Globus pallidus (tissue), 1 donor: Measurements from ENCODE around the gene ZNF592.
"Not testable (repeated sequence)": the region's sequence is repeated elsewhere in the genome, so short reads cannot be mapped to it uniquely, and the experiment has no call there.

ENCODE experiments used
- DNase-seq: peaks from one replicate; pipeline ENCODE4 v3.0.0-alpha.2; 2015; ENCODE audit warnings: low spot score

The ZNF592 gene

DNA sequence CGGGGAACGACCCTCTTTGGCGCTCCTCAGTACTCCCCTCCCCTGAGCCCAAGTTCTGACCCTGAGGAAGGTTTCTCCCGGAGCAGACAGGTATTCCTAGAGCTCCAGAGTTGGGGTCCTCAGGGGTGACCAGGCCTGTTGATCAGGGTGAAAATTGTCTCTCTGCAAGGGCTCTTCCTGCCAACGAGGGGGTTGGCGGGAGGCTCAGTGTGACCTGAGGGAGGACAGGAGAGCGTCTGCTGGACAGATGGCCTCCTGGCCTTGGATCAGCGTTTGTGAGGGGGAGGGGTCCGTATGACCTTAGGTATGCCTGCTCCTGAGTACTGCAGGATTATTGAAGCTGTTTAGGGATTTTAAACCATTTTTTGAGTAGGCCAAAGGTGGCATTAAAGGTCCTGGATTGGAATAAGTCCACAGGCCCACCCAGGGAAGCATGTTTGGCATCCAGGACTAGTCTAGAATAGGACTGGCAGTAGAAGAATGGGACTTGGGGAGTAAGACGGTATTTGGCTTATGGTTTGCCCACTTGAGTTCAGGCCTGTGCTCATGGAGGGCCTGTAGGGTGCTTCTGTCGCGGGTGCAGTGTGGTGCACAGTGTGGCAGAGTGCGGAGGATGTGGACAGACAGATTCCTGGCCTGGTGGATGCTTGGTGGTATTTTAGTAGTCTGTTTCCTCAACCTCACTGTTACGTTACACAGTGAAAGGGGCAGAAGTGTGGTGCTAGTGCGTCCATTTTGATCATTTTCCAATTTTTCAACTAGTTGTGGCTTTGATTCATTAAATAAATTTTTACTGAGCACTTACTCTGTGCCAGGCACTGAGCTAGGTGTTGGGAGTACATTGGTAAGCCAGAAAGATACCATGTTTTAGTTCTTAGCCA is 959 bp downstream of the ZNF592 start:
- DNase-seq, result peak; percentile 30

DNA sequence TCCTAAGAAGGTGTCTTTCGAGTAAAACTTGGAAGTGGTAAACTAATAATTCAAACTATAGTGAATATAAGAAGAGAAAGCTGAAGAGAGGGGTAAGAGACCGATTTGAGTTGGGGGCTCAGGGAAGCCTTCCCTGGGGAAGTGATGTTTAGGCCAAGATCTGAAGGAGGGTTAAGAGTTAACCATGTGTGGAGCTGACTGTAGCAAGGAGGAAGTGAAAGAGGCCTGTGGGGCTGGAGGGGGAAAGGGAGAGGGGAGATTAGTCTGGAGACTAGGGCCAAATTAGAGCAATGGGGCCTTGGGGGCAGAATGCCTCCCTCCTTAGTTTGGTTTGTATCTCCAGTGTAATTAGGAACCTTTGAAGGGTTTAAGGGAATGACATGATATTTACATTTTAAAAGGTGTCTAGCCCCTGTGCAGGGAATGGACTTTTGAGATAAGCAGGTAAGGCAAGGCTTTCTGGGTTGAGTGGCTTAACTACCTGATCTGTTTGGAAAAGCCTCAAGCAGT is 2.2 kb downstream of the ZNF592 start:
- DNase-seq, result peak; percentile 26

DNA sequence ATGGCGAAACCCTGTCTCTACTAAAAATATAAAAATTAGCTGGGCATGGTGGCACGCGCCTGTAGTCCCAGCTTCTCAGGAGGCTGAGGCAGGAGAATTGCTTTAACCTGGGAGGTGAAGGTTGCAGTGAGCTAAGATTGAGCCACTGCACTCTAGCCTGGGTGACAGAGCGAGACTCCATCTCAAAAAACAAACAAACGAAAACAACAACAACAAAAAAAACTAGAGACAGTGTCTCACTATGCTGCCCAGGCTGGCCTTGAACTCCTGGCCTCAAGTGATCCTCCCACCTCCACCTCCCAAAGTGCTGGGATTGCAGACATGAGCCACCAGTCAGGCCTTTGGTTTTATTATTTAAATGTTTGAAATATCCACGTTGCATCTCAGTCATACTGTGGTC is 3.3 kb downstream of the ZNF592 start:
- not testable (repeated sequence) for DNase-seq

DNA sequence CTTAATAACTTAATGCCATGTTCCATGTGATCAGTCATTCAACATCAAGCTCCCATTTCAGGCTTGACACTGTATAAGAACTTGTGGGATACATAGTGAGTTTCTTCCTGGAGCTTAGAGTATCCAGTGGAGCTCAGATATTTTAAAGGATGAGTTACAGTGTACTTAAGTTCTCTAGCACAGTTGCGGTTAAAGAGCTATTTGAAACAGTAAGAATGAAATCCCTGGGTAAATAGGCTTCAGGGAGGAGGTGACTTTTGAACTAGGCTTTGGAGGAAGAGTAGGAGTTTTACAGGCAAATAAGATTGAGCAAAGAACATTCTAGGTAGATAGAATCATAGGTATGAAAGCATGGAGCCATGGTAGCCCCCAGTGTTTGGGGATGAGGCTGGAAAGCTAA is 3.8 kb downstream of the ZNF592 start:
- DNase-seq, result no peak

DNA sequence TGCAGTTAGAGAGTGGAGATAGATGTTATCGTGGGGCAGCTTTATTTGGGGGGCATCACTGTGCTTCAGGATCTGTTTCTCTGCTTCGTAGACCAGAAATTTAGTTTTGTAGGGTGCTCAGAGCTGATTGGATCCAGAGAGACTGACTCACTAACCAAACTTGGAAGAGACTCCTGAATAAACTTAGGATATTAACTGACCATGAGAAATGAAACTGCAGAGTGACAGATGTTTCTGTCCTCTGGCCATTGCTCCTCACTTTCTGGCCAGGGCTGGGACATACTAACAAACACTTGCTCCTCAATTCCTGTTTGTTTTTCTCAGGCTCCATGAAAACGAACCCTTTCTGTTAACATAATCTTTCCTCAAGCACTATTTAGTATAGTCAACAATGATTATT is 4.3 kb downstream of the ZNF592 start:
- no peak for DNase-seq

DNA sequence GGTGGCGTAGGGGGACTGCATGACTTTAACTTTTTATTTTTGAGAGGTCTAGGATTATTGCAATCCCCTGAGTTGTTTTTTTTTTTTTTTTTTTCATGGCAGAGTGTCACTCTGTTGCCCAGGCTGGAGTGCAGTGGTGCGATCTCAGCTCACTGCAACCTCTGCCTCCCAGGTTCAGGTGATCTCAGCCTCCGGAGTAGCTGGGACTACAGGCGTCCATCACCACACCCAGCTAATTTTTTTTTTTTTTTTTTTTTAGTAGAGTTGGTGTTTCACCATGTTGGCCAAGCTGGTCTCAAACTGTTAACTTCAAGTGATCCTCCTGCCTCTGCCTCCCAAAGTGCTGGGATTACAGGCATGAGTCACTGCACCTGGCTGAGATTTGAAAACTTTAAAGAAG is 6.5 kb downstream of the ZNF592 start:
- not testable (repeated sequence) for DNase-seq

DNA sequence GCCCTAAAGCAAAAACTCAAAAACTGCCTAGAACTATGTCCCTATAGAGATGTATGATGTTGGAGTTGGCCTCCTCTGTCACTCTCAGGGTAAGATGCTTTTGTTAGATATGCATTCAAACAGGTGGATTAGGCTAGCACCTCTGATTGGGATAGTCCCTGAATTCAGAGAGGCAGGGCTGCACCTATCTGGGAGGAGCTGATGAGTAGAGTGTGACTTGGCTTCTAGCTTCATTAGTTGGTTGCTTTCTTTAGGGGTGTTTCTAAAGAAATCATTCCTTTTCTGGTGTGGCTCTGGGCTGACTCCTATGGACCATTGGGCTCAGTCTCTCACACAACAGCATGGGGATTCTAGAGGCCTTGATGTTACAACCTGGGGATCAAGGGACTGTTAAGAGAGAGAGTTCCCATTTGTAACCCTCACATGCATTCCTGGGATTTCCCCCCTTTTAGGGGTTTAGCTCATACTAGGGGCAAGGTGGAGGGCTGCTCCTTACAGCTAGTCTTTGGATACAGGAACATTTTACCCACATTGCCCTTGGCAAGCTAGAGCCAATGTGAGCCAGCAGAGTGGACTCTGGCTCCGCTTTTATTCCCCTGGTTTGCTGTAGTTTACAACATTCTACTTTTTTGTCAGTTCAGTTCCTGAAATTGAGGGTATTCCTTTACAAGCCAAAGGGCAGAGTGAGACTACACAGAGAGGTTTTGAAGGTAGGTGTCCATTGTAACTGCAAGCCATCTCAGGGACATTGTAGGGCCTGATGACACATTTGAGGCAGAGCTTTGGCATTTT is 7.5 kb downstream of the ZNF592 start:
- no peak for DNase-seq

DNA sequence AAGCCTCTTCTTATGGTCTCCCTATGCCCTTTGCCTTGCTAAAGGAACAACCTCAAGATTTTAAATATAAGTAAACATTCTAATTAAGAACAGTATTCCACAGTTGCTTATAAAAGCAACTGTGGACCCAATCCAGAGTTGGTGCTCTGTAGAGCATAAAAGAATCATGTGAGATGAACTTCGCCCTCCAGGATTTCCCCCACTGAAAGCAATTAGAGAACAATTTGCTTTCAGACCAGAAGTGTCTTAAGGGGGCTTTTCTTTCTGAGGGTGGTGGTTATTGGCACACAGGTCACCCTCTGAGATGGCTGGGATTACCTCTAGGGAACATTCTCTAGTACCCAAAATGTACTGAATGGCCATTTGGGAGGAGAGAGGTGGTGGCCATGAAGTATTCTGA is 10.6 kb downstream of the ZNF592 start:
- no peak for DNase-seq

DNA sequence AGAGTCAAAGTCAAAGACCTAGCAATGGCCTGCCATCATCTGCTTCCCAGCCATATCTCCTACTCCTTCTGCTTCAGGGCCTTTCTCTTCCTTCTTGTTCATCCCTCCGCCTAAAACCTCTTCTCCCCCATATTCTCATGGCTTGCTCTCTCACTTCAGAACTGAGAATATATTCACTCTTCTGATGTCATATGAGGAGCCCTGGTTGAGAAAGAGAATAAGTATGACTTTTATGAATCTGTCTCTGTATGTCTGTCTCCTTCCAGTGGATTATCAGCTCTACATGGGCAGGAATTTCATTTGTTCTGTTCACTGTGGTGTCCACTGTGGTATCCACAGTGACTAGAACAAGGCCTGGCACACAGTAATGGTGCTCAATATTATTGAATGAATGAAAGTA is 11.8 kb downstream of the ZNF592 start:
- DNase-seq, result no peak

DNA sequence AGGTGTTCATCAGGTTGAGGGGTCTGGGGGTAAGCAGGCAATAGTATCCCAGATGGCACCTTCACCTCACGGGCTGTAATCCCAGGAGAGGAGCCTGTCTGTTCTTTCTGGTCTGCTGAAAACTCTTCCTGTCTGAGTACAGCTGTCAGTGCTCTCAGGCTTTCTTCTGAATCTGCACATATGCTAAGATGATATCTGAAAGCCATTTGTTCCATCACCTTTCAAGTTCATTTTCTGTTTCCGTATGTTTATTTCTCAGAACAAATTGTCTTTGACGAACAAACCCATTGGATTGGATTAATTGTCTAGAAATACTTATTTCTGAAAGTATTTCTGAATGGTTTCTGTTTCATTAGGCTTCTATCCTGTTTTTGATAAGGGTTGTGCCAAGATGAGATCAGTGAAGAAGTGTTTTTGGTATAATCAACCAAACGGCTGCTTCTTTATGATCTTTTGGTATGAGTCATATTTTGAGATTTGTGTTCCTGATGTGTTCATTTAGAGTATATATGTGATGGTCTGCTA is 13.3 kb downstream of the ZNF592 start:
- DNase-seq, result no peak

DNA sequence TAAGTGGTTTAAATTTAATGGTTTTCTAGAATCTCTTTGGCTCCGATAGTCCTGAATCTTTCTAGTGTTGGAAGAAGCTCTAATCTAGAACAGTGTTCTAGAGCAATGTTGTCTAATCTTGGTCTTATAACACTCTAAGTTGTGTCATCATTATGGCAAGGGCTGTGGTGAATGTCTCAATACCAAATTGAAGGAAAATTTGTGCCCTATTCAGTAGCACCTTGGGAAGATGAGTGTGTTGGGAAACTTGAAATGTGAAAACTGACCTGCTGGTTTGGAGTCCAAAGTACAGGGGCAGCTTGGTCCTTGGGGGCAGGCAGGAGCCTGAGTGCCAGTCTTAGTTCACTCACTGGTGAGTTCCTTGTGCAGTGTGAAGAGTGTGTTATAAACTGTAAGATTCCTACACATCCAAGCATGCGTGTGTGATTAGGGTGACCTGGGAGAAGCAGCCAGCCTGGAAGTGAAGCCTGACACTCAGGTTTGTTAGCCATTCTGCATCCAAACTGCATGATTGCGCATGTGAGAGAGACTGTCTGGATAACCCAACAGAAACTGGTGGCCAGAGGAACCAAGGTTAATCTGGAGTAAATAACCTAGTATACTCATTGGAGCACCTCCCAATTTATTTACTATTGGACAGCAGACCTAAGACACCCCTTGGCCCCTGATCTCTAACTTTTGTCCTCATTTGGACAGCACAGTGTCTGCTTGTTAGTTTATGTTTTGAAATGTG is 14.6 kb downstream of the ZNF592 start:
- no peak for DNase-seq

DNA sequence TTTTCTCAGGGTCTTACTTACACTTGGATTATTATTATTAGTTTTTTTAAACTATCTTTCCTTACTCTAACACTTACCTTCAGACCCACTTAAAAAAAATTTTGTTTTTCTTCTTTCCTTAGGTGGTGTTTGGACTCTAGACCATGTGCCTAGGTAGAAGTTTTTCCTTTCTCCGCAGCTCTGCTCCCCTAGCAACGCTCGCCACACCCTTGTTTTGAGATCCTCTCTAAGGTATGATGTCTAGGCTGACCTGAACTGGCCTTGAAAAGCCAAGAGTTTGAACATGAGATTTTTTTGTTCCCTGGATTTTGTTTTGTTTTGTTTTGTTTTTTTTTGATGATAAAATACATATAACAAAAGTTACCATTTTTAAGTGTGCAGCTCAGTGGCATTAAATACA is 16.2 kb downstream of the ZNF592 start:
- DNase-seq, result no peak

DNA sequence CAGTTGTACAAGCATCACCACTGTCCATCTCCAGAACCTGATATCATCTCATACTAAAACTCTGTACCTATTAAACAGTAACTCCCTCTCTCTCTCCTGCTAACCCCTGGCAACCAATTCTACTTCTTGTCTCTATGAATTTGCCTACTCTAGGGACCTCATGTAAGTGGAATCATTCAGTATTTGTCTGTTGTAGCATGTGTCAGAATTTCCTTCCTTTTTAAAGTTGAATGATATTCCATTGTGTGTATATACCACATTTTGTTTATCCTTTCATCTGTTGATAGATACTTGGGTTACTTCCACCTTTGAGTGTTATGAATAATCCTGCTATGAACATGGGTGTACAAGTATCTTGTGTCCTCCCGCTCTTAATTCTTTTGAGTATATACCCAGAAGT is 16.6 kb downstream of the ZNF592 start:
- DNase-seq, result no peak

DNA sequence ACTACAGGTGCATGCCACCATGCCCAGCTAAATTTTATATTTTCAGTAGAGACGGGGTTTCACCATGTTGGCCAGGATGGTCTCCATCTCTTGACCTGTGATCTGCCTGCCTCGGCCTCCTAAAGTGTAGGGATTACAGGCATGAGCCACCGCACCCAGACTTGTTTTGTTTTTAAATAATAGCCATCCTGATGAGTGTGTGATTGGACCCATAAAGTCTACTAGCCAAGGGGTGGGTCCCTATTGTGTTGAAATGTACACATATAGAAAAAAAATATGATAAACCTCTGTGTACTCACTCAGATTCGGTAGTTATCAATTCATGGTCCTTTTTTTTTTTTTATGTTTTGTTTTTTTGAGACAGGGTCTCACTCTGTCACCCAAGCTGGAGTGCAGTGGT is 17.3 kb downstream of the ZNF592 start:
- no peak for DNase-seq

DNA sequence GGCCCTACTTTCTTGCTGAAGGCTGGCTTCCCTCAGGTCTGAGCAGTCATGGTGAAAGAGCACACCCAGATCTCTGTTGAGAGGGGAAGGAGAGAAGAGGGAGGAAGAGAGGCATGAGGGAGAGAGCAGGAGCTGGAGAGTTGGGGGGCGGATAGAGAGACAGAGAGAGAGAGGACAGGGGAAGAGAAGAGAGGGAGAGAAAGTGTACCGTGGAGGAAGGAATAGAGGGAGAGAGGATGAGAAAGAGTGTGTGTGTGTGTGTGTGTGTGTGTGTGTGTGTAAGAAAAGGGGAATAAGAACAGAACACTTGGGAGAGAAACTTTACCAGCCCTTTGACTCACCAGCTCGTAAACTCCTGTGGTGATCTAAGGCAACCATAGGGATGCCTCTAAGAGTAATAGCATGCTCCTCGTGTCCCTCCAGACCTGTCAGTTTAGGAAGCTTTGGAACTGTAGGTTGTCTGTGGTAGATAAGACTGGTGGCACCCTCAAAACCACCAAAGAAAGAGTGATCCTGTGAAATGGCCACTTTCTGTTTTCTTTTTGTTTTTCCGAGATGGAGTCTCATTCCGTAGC is 18.2 kb downstream of the ZNF592 start:
- no peak for DNase-seq

DNA sequence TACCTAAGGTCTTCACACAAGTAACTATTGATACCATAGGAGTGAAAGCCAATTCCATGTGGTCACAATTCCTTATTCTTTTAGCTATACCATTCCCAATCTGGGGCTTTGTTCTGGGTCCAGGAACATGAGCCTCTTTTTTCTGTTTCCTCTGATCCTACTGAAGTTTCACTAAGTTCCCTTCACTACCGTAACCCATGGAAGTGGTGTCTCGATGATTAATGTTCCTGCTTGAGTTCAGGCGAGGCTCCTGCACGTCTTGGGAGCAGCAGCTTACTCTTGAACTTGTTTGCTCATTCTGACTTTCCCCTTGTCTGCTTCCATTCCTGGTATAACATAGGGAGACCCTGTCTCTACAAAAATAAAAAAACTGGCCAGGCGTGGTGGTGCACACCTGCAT is 23.6 kb downstream of the ZNF592 start:
- no peak for DNase-seq

DNA sequence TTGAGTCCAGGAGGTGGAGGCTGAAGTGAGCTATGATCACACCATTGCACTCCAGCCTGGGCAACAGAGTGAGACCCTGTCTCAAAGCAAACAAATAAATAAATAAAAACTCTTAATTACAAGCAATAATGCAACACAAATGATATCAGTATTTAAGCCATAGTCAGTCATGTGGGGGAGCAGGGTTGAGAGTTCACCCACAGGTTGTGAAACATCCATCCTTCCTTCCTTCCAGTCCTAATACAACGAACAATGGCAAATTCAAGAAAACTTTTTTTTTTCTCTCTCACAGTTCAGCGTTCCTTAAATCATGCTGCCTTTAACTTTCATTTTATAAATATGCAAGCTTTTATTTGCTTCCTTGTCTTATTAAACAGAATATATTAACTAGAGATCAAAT is 24.1 kb downstream of the ZNF592 start:
- no peak for DNase-seq

DNA sequence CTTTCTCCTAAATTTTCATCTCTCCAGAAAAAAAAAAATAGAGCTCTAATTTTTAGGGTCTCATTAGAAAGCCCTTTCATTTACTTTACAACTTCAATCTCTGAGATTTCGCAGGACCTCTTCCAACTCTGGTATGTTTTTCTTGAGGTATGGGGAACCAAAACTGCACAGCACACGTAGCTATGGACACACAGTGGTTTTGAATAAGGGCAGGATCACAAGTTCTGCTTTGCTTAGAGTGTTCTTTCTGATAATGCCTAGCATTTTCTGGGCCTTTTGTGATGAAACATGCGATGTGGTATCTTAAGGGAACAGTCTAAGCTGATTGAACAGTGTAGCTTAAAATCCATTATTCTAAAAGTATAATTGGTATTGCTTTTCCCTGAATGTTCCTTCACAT is 25.3 kb downstream of the ZNF592 start:
- no peak for DNase-seq

DNA sequence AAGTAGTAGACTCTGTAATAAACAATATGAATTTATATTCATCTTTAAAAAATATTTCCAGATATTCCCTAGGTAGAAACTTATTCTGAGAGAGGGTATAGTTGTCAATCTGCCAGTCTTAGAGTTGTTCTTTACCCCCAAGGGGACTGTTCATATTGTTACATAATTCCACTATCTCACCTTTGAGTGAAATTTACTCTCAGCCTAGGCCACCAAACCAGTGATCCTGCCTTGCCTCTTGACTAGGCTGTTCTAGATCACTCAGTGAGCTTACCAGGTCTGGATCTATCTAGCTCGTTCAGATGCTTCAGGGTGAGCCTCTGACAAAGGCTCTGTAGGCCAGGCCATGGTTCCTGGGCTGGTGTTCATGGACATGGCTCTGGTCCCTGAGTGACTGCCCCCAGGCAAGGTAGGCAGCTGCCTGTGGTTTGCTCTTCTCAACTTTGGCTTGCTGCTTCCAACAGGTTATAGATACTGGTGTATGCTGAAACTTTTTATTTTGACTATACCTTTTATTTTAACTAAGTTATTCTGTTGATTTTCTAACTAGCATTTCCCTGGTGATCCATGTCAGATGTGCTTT is 27.6 kb downstream of the ZNF592 start:
- DNase-seq, result no peak

DNA sequence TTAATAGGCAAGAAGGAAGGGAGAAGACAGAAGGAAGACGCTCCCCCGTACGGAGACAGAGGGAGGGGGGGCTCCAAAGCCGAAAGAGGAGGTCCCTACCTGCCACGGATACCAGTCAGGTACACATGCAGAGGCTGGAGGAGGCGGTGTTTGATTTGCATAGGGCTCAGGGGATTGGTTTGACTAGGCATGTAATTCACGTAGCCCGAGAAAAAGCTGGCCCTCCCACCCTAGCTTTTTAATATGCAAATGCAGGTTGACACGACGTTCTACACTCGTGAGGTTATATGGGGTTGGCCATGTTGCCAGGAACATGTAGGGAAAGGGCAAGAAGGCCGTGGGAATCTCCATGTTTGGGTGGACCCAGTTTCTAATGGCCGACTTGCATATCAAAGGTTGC is 29.8 kb downstream of the ZNF592 start:
- no peak for DNase-seq

DNA sequence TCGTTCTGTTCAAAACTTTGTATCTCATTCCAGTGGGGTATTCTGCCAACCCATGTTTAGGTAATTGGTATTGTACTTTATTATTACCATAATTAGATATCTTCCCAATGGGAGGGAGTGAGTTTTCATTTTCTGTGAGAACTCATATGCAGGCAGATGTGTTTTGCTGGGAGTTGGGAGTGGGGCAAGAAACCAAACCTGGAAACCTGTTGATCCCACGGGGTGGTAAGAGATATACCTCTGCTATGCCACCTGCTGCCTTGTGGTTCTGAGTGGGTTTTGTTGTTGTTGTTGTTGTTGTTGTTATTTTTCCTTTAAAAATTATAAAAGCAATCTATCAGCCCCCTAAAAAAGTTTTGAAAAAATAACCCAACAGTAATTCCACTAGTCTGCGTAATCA is 32.1 kb downstream of the ZNF592 start:
- no peak for DNase-seq

DNA sequence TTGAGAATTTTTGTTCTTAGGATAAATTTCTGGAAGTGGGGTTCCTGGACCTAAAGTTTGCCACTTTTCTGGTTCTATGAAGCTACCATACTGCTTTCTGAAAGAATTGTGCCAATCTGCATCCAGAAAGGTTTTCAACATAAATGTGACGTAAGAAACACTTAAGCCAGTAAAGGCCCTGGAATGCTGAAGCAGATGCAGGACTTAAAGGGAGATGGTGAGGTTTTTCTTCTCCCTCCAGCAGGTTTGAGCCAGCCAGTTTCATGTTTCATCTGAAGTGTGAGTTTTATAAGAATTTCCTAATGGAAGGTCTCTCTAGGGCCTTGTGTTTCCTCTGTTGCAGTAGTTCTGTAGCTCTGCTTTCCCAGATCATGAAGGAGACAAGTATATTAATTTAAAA is 33.1 kb downstream of the ZNF592 start:
- no peak for DNase-seq
